NCI-H187 (cell line): Measurements from ENCODE around the gene RRBP1.

Experiments used
- DNase-seq, 2 experiments: peaks; one replicate each; lab custom pipeline; 2025; lab: John Stamatoyannopoulos, UW

The RRBP1 gene

DNA sequence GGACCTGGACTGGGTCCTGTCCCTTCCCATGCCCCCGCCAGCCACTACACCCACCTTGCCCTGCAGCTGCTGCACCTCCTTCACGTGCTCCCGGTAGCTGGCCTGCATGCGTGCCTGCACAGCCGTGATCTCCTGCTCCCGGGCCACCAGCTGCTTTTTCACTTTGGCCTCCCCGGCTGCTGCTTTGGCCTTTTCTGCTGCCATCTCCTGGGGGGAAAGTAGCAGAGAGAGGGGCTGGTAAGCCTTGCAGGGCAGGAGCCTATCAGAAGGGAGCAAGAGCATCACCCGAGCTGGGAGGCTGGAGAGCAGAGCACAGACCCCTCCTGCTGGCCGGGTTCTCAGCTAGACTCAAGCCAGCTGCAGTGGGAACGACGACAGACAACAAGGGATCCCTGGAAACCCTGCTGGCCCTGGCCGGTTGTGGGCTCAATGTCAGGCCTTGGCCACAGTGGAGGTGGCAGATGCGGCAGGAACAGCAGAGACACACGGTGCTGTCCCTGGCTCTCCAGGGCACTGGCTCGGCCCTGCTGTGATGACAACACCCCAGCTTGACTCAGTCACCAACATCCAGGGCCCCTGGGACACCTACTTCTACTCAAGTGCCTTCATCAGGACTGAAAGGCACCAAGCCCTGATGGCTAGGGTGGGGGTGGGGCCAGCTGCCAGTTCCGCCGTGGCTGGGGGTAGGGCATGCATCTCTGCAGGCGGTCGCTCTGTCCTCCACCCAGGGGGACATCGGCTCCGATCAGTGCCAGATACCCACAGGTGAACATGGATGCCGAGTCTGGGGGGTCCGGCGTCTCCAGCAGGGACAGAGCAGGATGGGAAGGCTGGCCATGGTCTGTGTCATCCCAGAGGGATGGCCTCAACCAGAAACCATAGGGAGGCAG lies 45.3 kb downstream of the RRBP1 start:
- DNase-seq = no peak

DNA sequence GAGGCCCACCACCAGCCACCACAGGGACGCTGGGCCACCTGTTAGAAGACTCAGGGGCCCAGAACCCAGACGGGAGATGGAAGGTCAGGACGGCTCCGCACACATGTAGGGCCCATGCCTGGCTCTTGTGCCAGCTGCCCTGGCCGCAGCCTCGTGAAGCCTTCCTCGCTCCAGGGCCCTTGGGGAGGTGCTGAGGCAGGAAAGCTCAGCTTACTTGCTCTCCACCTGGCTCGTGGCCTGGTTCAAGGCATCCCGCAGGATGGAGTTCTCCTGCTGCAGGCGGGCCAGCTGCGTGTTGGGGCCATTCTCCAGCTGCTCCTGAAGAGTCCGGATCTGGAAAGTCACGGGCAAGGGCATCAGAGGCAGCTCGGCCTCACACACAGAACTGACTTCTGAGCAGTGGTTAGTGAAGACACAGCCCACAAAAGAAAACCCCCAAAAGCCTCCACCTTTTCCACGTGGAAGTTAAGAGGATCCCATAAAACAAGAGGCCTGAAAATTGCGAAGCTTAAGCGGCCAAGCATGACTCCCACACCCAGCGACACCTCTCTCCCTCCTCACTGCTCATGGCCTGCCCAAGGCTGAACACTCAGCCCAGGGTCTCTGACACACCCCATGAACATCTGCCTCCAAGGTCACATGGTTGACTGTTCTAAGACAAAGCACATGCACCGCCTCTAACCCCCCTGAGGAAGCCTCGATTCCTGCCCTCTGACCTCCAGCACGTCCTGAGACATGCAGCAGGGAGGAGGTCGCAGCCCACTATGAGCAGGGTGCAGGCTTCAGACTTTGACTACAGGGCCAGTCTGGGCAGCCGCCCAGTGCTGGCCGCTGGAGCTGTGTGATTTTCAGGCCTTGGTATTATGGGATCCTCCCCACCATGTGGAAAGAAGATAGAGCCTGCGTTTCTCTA lies 46.5 kb downstream of the RRBP1 start:
- no peak for DNase-seq

GRCh38 chr20:17634661-17635331 lies 47.2 kb downstream of the RRBP1 start:
- no peak for DNase-seq

DNA sequence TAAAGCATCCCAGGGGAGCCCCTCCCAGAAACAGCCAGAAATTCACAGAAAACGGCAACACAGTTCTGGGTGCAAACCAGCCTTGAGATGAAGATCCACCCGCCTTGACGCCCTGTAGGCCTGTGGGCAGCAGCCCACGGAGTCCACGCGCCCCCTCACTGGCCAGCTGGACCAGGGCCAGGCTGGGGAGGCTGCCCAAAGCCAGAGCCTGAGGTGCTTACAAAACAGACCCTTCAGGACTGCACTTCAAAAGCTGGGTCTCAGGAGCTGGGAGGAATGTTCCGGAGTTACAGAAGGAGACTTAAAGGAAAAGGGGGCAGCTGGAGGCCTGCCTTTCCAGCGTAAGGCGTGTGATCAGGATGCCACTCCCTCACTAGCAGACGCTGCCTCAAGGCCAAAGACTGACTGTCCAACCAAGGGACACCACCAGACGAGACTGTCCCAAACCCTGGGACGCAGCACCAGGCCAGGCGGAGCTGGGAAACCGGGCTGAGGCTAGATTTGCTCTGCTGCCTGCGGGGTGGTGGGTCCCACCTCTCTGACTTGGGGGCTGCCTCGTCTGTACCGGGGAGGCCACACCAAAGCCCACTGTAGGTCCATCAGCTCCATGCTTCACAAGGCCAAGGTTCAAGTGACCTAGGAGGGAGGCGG lies 48.1 kb downstream of the RRBP1 start:
- DNase-seq = no peak

GRCh38 chr20:17633221-17633849 lies 48.7 kb downstream of the RRBP1 start:
- no peak for DNase-seq

- DNase-seq = no peak
Observed at GRCh38 chr20:17631576-17632319, 50.3 kb downstream of the RRBP1 start.

DNA sequence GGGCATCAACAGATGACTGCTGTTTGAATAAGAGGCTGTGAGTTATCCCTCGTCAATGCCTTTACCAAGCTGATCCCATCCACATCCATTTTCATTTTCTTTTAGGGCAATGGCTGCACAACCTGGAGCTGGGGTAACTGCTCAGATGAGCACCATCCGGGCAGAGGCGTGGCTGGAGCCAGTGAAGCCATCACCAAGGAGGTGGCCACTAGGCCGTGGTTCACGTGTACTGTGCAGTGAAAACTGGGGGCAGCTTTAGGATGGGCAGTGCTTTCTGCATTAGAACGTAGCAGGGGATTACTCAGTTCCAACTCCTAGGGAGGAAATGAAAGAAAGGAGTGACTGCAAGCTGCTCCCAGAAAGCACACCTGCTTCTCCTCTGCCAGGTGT lies 51.2 kb downstream of the RRBP1 start:
- DNase-seq = no peak

- no peak for DNase-seq
Observed at GRCh38 chr20:17630151-17630805, 51.8 kb downstream of the RRBP1 start.

GRCh38 chr20:17629678-17630089 lies 52.4 kb downstream of the RRBP1 start:
- no peak for DNase-seq

DNA sequence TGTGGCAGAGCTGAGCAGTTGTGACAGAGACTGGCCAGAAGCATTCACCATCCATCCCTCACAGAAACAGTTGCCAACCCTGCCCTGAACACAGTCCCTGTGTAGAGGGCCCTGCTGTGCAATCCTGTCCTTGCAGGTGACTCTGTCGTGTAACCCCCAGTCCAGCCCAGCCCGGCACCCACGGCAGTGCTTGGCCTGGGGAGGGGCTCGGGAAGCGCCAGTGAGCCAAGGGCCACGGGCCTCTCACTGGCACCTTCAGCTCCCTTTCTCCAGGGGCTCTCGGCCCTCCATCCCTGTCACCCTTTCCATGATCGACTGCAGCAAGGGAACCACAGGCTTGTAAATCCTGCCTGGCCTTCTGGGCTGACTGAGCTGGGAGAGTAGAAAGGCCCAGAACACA lies 53.0 kb downstream of the RRBP1 start:
- no peak for DNase-seq

GRCh38 chr20:17628101-17628841 lies 53.8 kb downstream of the RRBP1 start:
- DNase-seq = no peak

DNA sequence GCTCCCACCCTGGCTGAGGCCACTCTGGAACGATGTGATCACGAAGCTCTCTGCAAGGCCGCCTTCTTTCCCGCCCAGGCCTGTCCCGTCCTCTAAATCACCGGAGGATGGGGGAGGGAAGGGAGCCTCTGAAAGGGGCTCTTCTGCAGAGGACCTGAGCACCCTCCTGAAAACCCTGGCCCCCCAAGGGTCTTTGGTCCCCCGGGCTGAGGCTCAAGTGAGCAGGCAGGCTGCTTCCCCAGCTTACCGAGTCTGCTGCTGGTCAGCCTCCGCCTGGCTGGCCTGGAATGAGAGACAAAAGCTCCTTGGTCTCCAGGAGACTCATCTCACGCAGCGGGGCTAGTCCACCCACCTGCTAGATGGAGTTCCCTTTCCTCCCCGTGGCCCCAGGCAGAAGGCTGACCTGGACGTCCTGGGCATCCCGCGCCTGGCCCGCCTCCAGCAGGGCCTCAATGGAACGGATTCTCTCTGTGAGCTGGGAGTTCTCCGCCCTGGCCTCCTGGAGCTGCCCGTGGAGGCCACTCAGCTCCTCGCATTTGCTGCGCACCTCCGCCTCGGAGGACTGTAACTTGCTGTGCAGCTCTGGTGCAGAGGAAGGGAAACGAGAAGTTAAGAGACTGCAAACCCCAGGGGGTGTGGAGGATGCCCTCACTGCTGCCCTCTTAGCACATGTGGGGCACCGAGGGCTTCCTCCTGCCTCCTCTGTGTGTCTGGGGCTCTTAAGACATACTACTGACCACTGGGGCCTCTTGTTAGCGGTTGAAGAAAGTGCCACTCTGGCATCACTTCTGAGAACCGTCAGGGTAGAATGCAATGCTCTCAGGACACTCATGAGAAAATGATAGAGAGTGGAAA lies 54.7 kb downstream of the RRBP1 start:
- DNase-seq = no peak

DNA sequence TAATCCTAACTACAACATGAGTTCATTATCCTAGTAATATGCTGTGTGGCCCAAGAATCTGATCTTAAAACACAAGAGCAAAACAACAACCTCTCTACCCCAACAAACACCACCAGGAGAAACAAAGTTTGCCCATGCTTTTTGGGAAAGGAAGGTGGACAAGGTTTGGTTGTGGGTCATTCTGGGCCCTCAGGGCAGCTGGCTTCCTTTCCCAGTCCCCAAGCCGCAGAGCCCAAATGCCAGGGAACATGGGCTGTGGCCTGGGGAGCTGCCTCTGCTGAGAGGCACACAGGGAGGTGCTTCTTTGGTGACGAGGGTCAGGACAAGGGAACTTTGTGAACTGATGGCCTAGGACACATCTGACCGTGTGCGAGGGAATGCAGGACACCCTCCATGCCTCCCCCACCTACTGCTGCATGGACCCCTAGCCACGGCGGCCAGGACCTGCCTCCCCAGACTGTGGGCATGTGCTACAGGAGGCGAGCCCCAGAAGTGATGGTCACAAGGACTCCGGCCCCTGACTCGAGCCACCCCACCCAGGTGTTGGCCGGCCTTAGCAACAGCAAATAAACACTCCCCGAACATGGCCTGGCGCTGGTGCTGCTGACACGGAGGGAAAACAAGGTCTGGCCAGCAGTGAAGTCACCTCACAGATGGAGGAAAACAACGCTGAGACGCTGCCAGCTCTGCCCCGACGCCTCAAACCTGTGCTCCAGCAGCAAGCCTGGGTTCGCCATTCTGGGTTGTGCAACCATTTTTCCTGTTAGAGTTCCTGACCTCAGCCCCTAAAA lies 55.6 kb downstream of the RRBP1 start:
- DNase-seq = no peak

DNA sequence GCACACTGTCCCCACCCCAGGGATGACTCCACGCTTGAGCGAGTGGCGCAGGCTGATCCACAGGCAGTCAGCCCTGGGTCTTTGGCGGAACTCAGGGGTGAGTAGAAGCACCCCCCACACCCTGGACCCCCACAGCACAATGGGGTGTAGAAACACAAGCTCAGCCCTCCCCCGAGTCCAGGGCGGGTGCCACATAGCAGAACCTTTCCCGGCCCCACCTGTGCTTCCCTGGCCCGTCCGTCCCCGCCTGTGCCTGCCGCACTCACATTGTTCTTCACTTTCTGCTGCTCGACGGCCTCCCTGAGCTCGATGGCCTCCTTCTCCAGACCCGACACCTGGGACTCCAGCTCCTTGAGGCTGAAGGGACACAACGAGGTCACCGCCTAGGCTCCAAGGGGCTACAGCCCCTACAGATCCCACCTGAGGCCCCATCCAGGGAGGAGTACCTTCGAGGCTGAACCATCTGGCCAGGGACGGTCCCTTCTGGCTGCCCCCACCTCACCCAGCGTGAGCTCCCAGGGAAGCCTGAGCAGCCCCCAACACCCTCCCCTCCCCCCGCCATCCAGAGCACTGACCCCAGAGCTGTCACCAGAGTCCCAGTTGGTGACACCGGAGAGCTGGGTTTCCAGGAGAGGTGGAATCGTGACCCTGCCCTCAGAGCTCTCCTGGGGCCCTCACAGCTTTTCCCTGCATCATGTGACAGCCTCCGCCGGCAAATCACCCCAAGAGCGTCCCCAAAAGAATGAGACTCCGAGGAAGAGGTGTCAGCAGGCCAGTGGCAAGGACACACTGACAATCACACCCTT lies 56.6 kb downstream of the RRBP1 start:
- no peak for DNase-seq

DNA sequence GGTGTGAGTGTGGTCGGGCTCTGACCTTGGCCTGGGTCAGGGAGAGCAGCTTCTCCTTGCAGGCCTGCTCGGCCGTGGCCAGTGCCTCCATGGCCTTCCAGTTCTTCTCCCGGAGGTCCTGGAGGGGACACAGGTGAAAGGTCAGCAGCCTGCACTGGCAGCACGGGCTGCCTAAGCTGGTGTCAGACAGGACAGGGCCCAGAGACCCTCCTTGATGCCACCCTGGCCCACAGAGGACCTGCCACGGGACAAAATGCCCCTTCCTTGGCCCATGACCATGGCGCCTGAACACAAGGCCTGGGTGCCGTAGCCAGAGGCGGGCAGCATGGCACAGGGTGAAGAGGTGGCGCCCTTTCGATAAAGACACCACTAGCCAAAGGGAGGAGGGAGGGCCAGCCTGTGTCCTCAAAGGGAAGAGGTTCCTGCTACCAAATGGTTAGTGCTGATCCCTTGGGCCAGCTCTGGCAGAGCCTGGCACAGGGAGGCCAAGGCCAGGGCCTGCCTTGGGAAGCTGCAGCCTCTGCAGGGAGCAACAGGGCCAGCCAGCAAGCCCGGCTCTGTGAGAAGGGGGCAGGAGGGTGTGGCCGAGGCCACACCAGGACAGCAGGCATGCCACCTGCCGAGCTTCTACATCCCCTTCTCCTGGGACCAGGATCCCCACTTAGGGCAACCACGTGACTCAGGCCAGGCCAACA lies 57.3 kb downstream of the RRBP1 start:
- DNase-seq = no peak

DNA sequence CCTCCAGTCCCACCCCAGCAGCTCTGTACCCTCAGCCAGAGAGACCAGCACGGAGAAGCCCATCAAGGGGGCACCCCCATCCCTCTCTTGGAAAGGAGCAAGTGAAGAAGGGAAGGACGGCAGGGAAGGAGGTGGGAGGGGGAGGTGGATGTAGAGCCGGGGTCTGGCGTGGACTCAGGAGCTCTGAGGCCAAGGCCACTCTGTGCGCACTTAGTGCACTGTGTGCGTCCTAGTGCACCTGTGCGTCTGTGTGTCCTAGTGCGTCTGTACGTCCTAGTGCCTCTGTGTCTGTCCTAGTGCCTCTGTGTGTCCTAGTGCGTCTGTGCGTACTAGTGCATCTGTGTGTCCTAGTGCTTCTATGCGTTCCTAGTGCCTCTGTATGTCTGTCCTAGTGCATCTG lies 58.0 kb downstream of the RRBP1 start:
- DNase-seq = no peak
